B cell (primary cell): ENCODE results near the gene ATP8A2. TPM values are rescaled to one million over a fixed set of nuclear protein-coding genes. Genes with fewer than 3 reads are reported as not detected.

ENCODE experiments used
- ATAC-seq: fragments of 200-7000 bp; cut with Tn5 transposase; one replicate; pipeline ENCODE4 v1.10.0; 2021; ENCODE audit warnings: low read depth, mild to moderate bottlenecking, moderate number of reproducible peaks, moderate library complexity
- CTCF ChIA-PET: fragments of 350-600 bp; sonication (Branson Sonifier 250); formaldehyde crosslinking; loops from one replicate; lab custom pipeline; 2021; ENCODE audit warnings: antibody characterized with exemption, inconsistent platforms; lab: Charles Lee
- POLR2A ChIA-PET: fragments of 350-600 bp; sonication (Branson Sonifier 250); formaldehyde crosslinking; loops from one replicate; lab custom pipeline; 2021; ENCODE audit warnings: antibody characterized with exemption; lab: Charles Lee
- DNase-seq: peaks from one replicate; pipeline ENCODE4 v3.0.0; 2013
- H2AFZ ChIP-seq: 2 replicates; pipeline ENCODE4 v1.6.1; 2012; ENCODE audit warnings: mild to moderate bottlenecking, low read depth, low read length; ENCODE audit not compliant: insufficient read depth, poor library complexity, severe bottlenecking
- H3K27ac ChIP-seq, 2 donors: 1 replicate in 1 of 2; 2 replicates in 1 of 2; pipeline ENCODE4 v1.5.1; 2012 to 2013; ENCODE audit warnings: low read length in 2 of 2, mild to moderate bottlenecking in 2 of 2, moderate library complexity in 1 of 2
- H3K27me3 ChIP-seq, 4 experiments: fragments of 200-600 bp in 1 of 4; sonication (generic) in 1 of 4; replicated peaks in 1 of 4; 1 replicate in 2 of 4; 2 replicates in 2 of 4; pipeline versions ENCODE4 v1.6.1 to v1.7.0; 2013 to 2016; ENCODE audit warnings: low read length in 3 of 4, mild to moderate bottlenecking in 2 of 4, mixed read lengths in 1 of 4, moderate library complexity in 1 of 4; ENCODE audit not compliant: insufficient read depth in 4 of 4, control insufficient read depth in 3 of 4; ENCODE audit errors: control extremely low read depth in 1 of 4
- H3K36me3 ChIP-seq, 2 experiments: replicated peaks in 1 of 2; 1 replicate in 1 of 2; 2 replicates in 1 of 2; pipeline versions ENCODE4 v1.6.1 to v1.7.1; 2013; ENCODE audit warnings: low read length in 1 of 2; ENCODE audit not compliant: insufficient read depth in 2 of 2, control insufficient read depth in 1 of 2; ENCODE audit errors: control extremely low read depth in 1 of 2, extremely low read depth in 1 of 2
- H3K4me1 ChIP-seq, 2 donors: fragments of 200-600 bp in 1 of 2; sonication (generic) in 1 of 2; 1 replicate in 1 of 2; 2 replicates in 1 of 2; pipeline versions ENCODE4 v1.5.1 to v1.6.1; 2013 to 2017; ENCODE audit warnings: low read length in 2 of 2; ENCODE audit not compliant: control insufficient read depth in 2 of 2, insufficient read depth in 2 of 2
- H3K4me2 ChIP-seq: replicated peaks from 2 replicates; pipeline ENCODE3; 2012; ENCODE audit warnings: mild to moderate bottlenecking, low read depth, low read length; ENCODE audit not compliant: poor library complexity, severe bottlenecking
- H3K4me3 ChIP-seq, 5 experiments: fragments of 200-600 bp in 1 of 5; sonication (generic) in 1 of 5; 1 replicate in 3 of 5; 2 replicates in 2 of 5; pipeline versions ENCODE4 v1.5.1 to v1.7.0; 2011 to 2016; ENCODE audit warnings: low read length in 4 of 5, mild to moderate bottlenecking in 4 of 5, low read depth in 2 of 5, control low read depth in 1 of 5, moderate library complexity in 1 of 5; ENCODE audit not compliant: insufficient read depth in 1 of 5; ENCODE audit errors: control extremely low read depth in 1 of 5, extremely low read depth in 1 of 5
- H3K79me2 ChIP-seq: fragments of 200-600 bp; sonication (generic); one replicate; pipeline ENCODE4 v1.6.0; 2016; ENCODE audit warnings: low read length; ENCODE audit not compliant: control insufficient read depth, insufficient read depth
- H3K9ac ChIP-seq: fragments of 200-600 bp; sonication (generic); 2 replicates; pipeline ENCODE4 v1.6.1; 2017; ENCODE audit warnings: mild to moderate bottlenecking, low read length, moderate library complexity
- H3K9me3 ChIP-seq, 3 donors: one replicate each; pipeline versions ENCODE4 v1.6.1 to v1.7.1; 2013; ENCODE audit warnings: low read length in 2 of 3; ENCODE audit not compliant: control insufficient read depth in 2 of 3, insufficient read depth in 1 of 3; ENCODE audit errors: control extremely low read depth in 1 of 3
- H4K20me1 ChIP-seq: 2 replicates; pipeline ENCODE4 v1.6.0; 2012; ENCODE audit warnings: mild to moderate bottlenecking, low read length; ENCODE audit not compliant: insufficient read depth, control insufficient read depth, poor library complexity, severe bottlenecking
- H3K27ac Mint-ChIP-seq: one replicate; pipeline ENCODE4 v1.8.0; 2021; ENCODE audit warnings: mixed read lengths
- H3K27me3 Mint-ChIP-seq: one replicate; pipeline ENCODE4 v1.8.0; 2021; ENCODE audit warnings: mixed read lengths
- H3K4me1 Mint-ChIP-seq: one replicate; pipeline ENCODE4 v1.8.0; 2021; ENCODE audit warnings: mixed read lengths
- H3K4me3 Mint-ChIP-seq: one replicate; pipeline ENCODE4 v1.8.0; 2021; ENCODE audit warnings: mixed read lengths
- H3K9me3 Mint-ChIP-seq: one replicate; pipeline ENCODE4 v1.8.0; 2022; ENCODE audit warnings: mixed read lengths; ENCODE audit not compliant: insufficient read depth
- EZH2 ChIP-seq: IDR thresholded peaks from 2 replicates; pipeline ENCODE4 v1.6.1; 2012; ENCODE audit warnings: borderline replicate concordance, low read depth, mild to moderate bottlenecking, moderate library complexity, low read length; ENCODE audit not compliant: insufficient read depth, poor library complexity, severe bottlenecking
- WGBS: methylation state at CpG from one replicate; pipeline ENCODE4 v1.1.5; 2013; ENCODE audit warnings: missing lambda C conversion rate; ENCODE audit not compliant: insufficient coverage; 5-methylcytosine and 5-hydroxymethylcytosine counted together
- intact Hi-C: fragments of 100-400 bp; cut with micrococcal nuclease; formaldehyde crosslinking; loops from one replicate; pipeline ENCODE4 v1.10.0; 2022
- polyA plus RNA-seq: library from polyadenylated mRNA; depleted of rRNA; stranded (reverse); fragments of >200 nt; gene quantifications from 2 replicates; pipeline ENCODE4 v1.2.3, GENCODE V29; 2012
- total RNA-seq, 2 donors: library from RNA; stranded (reverse); fragments of 120-200 nt in 1 of 2; gene quantifications; 1 replicate in 1 of 2; 2 replicates in 1 of 2; pipeline versions ENCODE4 v1.2.3 to v1.2.4, GENCODE V29; 2013 to 2022
- TF ChIP-seq, protein P1 (sequence below): fragments of 200-600 bp; IDR thresholded peaks from one replicate; pipeline ENCODE4 v1.8.0; 2022; ENCODE audit warnings: antibody characterized with exemption, mild to moderate bottlenecking

The ATP8A2 gene
- total and polyA plus RNA-seq, 2 donors (not counting 1 experiment from before 2014, with no cell fraction given) = not detected

DNA sequence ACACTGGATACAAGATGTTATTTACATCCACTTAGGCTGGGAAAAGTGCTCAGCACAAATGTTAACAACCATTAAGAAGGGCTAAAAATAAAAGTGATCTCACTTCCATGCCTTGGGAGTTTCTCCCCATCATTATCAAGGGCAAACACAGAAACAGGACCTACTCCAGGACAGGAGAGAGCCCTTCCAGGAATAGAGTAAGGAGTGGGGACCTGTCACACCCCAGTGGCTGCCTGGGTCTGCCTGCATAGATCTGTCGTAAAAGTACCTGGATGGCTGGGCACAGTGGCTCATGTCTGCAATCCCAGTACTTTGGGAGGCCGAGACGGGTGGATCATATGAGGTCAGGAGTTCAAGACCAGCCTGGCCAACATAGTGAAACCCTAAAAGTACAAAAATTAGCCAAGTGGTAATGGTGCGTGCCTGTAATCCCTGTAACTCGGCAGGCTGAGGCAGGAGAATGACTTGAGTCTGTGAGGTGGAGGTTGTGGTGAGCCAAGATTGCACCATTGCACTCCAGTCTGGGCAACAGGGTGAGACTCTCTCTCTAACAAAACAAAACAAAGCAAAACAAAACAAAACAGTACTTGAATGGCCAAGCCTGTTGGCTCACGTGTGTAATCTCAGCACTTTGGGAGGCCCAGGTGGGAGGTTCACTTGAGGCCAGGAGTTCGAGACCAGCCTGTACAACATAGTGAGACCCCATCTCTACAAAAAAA is 5.6 kb downstream of the ATP8A2 start:
- ChIA-PET CTCF (interaction anchor here (1.0 to 3.7 kb wide), 2 partner anchors 144 to 292 kb away, joined by 4 to 19 read pairs; no protein-coding TSS in a partner anchor), POLR2A (interaction anchor here (0.8 kb wide), 1 partner anchor 118 kb away, joined by 3 read pairs; no protein-coding TSS in a partner anchor)
- peaks cover 6% of the 10 kb centered on the region for H3K4me1 Mint-ChIP-seq
- H3K4me3 ChIP-seq = no peak overlapping the region
- DNase-seq (no peak), ATAC-seq (no peak)
- no peak overlapping the region for H2AFZ ChIP-seq
- H3K4me1 ChIP-seq = peaks cover 4 to 6% of the 10 kb centered on the region in 2 donors
- H3K27me3 Mint-ChIP-seq = peaks cover 59% of the 10 kb centered on the region
- peaks cover 0 to 31% (median 16%) of the 10 kb centered on the region in 4 experiments for H3K27me3 ChIP-seq
- WGBS = 85% methylated on average over 5 of the region's 7 CpGs
- no peaks in the 10 kb centered on the region for H3K9me3 Mint-ChIP-seq
- H3K79me2 ChIP-seq = no peaks in the 10 kb centered on the region
- no peak overlapping the region for H3K27ac Mint-ChIP-seq
- no peaks in the 10 kb centered on the region for H4K20me1 ChIP-seq
- no peaks in the 10 kb centered on the region for H3K36me3 ChIP-seq
- no peak overlapping the region for H3K4me2 ChIP-seq
- peaks cover 0 to 4% (median 0%) of the 10 kb centered on the region in 3 donors for H3K9me3 ChIP-seq
- H3K9ac ChIP-seq = no peak overlapping the region
- TF ChIP-seq EZH2 = no peak
- TF ChIP-seq, protein P1, sequence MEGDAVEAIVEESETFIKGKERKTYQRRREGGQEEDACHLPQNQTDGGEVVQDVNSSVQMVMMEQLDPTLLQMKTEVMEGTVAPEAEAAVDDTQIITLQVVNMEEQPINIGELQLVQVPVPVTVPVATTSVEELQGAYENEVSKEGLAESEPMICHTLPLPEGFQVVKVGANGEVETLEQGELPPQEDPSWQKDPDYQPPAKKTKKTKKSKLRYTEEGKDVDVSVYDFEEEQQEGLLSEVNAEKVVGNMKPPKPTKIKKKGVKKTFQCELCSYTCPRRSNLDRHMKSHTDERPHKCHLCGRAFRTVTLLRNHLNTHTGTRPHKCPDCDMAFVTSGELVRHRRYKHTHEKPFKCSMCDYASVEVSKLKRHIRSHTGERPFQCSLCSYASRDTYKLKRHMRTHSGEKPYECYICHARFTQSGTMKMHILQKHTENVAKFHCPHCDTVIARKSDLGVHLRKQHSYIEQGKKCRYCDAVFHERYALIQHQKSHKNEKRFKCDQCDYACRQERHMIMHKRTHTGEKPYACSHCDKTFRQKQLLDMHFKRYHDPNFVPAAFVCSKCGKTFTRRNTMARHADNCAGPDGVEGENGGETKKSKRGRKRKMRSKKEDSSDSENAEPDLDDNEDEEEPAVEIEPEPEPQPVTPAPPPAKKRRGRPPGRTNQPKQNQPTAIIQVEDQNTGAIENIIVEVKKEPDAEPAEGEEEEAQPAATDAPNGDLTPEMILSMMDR = no peak
- H3K4me3 Mint-ChIP-seq = no peak overlapping the region
- no peak overlapping the region for H3K27ac ChIP-seq
- intact Hi-C loops = no loop called here

DNA sequence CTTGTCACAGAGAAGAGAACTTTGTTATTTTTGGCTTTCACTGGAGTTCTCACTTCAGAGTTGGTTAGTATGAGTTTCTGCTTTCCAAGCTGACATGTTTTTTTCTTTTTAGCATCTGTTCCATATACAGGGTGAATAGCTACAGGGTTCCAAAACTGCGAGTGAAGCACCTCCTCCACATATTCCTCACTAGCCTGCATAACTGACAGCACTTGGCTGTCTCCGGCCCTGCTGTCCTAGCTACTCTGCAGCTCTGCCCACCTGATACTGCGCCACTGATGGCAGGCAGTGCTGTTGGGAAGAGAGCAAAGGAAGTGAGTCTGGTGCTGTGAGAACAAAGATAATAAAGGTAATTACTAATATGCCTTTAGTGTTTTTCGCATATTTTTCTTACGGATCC is 6.8 kb downstream of the ATP8A2 start:
- DNase-seq (no peak), ATAC-seq (no peak)
- Histone ChIP-seq H3K9me3 (no peaks in the 10 kb centered on the region), H3K4me1 (no peaks in the 10 kb centered on the region), H2AFZ (no peak overlapping the region), H3K4me3 (no peak overlapping the region), H3K27me3 (peaks cover 0 to 20% (median 8%) of the 10 kb centered on the region in 4 experiments), H3K36me3 (no peaks in the 10 kb centered on the region), H4K20me1 (no peaks in the 10 kb centered on the region), H3K27ac (no peak overlapping the region), H3K4me2 (no peak overlapping the region), H3K9ac (no peak overlapping the region), H3K79me2 (no peaks in the 10 kb centered on the region)
- ChIA-PET CTCF (interaction anchor here (0.7 to 1.0 kb wide), 2 partner anchors 145 to 211 kb away, joined by 3 to 4 read pairs; no protein-coding TSS in a partner anchor), POLR2A (interaction anchor here (0.8 kb wide), 1 partner anchor 117 kb away, joined by 3 read pairs; no protein-coding TSS in a partner anchor)
- Mint-ChIP-seq H3K27me3 (peaks cover 48% of the 10 kb centered on the region), H3K27ac (no peak overlapping the region), H3K9me3 (no peaks in the 10 kb centered on the region), H3K4me1 (peaks cover 3% of the 10 kb centered on the region), H3K4me3 (no peak overlapping the region)
- no CpG with 5 or more reads among the region's 5 CpGs for WGBS
- no peak for TF ChIP-seq EZH2
- TF ChIP-seq, protein P1 = no peak
- intact Hi-C loops = no loop called here
